Calu3 (cell line): Measurements from ENCODE around the gene USP50. TPM values are rescaled to one million over a fixed set of nuclear protein-coding genes. Genes with fewer than 3 reads are reported as not detected.

Source experiments
- BruUV-seq: library from RNA; stranded (reverse); fragments of 400-500 nt; replicated peaks from 2 replicates; lab custom pipeline; 2021; lab: Mats Ljungman, UMichigan
- CTCF ChIA-PET: fragments of 300-600 bp; sonication (Branson Sonifier 250); formaldehyde crosslinking; loops from one replicate; lab custom pipeline; 2022; ENCODE audit warnings: antibody characterized with exemption; lab: Charles Lee
- DNase-seq: peaks from one replicate; pipeline ENCODE4 v3.0.0; 2022
- H3K27ac Mint-ChIP-seq: one replicate; pipeline ENCODE4 v1.8.0; 2022; ENCODE audit warnings: mixed read lengths; ENCODE audit not compliant: unreplicated experiment
- H3K27me3 Mint-ChIP-seq: one replicate; pipeline ENCODE4 v1.8.0; 2022; ENCODE audit warnings: mixed read lengths; ENCODE audit not compliant: unreplicated experiment
- H3K36me3 Mint-ChIP-seq: one replicate; pipeline ENCODE4 v1.8.0; 2022; ENCODE audit warnings: mild to moderate bottlenecking, moderate library complexity, mixed read lengths; ENCODE audit not compliant: insufficient read depth, unreplicated experiment
- H3K4me1 Mint-ChIP-seq: one replicate; pipeline ENCODE4 v1.8.0; 2022; ENCODE audit warnings: mild to moderate bottlenecking, low read depth, mixed read lengths; ENCODE audit not compliant: unreplicated experiment
- H3K4me3 Mint-ChIP-seq: one replicate; pipeline ENCODE4 v1.8.0; 2022; ENCODE audit warnings: mild to moderate bottlenecking, low read depth, moderate library complexity, mixed read lengths; ENCODE audit not compliant: unreplicated experiment
- H3K9me3 Mint-ChIP-seq: one replicate; pipeline ENCODE4 v1.8.0; 2022; ENCODE audit warnings: low read depth, mixed read lengths; ENCODE audit not compliant: unreplicated experiment
- CTCF ChIP-seq: fragments of 200-600 bp; IDR thresholded peaks from one replicate; pipeline ENCODE4 v1.8.0; 2022; ENCODE audit warnings: antibody characterized with exemption; ENCODE audit not compliant: unreplicated experiment
- intact Hi-C: fragments of 100-400 bp; cut with micrococcal nuclease; formaldehyde crosslinking; loops from one replicate; pipeline ENCODE4 v1.10.0; 2022; ENCODE audit not compliant: unreplicated experiment
- total RNA-seq: library from RNA; stranded (reverse); gene quantifications from 2 replicates; pipeline ENCODE4 v1.2.3, GENCODE V29; 2022

Gene USP50
- total RNA-seq, 1 experiment from 2014 or later, result not detected

DNA sequence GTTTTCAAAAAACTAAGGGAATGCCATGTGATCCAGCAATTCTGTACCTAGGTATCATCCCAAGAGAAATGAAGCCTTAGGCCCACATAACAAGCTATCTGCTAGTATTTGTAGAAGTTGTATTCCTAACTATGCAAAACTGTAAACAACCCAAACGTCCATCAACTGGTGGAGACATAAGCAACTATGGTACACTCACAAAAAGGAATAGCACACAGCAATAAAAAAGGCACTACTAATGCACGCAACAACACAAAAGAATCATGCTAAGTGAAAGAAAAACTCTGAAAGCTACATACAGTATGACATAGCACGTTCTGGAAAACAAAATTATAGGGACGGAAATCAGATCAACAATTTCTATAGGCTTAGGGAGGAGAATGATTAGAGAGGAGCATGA lies 15.3 kb downstream of the USP50 start:
- intact Hi-C loops, result no loop called here
- H3K27me3 Mint-ChIP-seq, result peaks cover 9% of the 10 kb centered on the region
- H3K4me1 Mint-ChIP-seq, result no peaks in the 10 kb centered on the region
- no peak overlapping the region for H3K27ac Mint-ChIP-seq
- no peak for DNase-seq
- H3K9me3 Mint-ChIP-seq, result no peaks in the 10 kb centered on the region
- no TSS peak for BruUV-seq
- H3K36me3 Mint-ChIP-seq, result no peaks in the 10 kb centered on the region
- CTCF ChIA-PET, result no interaction called here
- no peak overlapping the region for H3K4me3 Mint-ChIP-seq
- TF ChIP-seq CTCF, result no peak

GRCh38 chr15:50523851-50524251 lies 22.6 kb downstream of the USP50 start:
- no peaks in the 10 kb centered on the region for H3K4me1 Mint-ChIP-seq
- DNase-seq, result no peak
- CTCF ChIA-PET, result no interaction called here
- intact Hi-C loops, result no loop called here
- H3K27ac Mint-ChIP-seq, result no peak overlapping the region
- no peak overlapping the region for H3K4me3 Mint-ChIP-seq
- no peak for TF ChIP-seq CTCF
- no peaks in the 10 kb centered on the region for H3K36me3 Mint-ChIP-seq
- BruUV-seq, result no TSS peak
- H3K9me3 Mint-ChIP-seq, result no peaks in the 10 kb centered on the region
- no peaks in the 10 kb centered on the region for H3K27me3 Mint-ChIP-seq

DNA sequence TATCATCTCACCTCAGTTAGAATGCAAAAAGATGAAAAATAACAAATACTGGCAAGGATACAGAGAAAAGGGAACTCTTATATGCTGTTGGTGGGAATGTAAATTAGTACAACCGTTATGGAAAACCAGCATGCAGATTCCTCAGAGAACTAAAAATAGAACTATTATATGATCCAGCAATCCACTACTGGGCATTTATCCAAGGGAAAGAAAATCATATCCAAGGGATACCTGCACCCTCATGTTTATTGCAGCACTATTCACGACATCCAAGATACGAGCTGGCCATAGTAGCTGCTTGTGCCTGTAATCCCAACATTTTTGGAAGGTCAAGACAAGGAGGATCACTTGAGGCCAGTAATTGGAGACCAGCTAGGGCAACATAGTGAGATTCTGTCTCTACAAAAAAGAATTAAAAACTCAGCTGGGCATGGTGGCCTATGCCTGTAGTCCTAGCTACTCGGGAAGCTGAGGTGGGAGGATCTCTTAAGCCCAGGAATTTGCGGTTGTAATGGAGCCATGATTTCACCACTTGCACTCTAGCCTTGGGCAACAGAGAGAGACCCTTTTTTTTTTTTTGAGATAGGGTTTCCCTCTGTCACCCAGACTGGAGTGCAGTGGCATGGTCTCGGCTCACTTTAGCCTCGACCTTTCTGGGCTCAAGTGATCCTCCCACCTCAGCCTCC lies 26.6 kb downstream of the USP50 start:
- BruUV-seq, result no TSS peak
- DNase-seq, result no peak
- no peak for TF ChIP-seq CTCF
- no peak overlapping the region for H3K4me3 Mint-ChIP-seq
- no peaks in the 10 kb centered on the region for H3K36me3 Mint-ChIP-seq
- no peak overlapping the region for H3K27ac Mint-ChIP-seq
- no peaks in the 10 kb centered on the region for H3K4me1 Mint-ChIP-seq
- no peaks in the 10 kb centered on the region for H3K9me3 Mint-ChIP-seq
- H3K27me3 Mint-ChIP-seq, result no peaks in the 10 kb centered on the region
- intact Hi-C loops, result no loop called here
- CTCF ChIA-PET, result interaction anchor here (0.7 kb wide), 1 partner anchor 1240 kb away, joined by 3 read pairs; no protein-coding TSS in a partner anchor

DNA sequence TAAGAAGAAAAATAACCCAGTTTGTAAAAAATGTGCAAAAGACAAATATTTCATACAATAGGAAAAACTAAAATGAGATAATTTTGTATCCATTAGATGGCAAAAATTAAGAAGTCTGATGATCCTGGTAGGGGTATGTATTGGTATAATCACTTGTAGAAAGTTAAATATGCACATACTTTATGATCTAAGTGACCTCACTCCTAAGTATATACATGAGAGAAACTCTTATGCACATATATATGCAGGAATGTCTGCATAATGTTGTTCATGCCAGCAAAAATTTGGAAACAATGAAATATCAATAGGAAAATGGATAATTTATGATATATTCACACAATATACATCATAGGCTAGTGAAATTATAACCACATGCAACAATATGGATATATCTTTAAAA lies 33.5 kb downstream of the USP50 start:
- H3K4me3 Mint-ChIP-seq, result no peak overlapping the region
- DNase-seq, result no peak
- BruUV-seq, result no TSS peak
- H3K9me3 Mint-ChIP-seq, result no peaks in the 10 kb centered on the region
- no peak for TF ChIP-seq CTCF
- no peak overlapping the region for H3K27ac Mint-ChIP-seq
- H3K4me1 Mint-ChIP-seq, result no peaks in the 10 kb centered on the region
- intact Hi-C loops, result no loop called here
- H3K36me3 Mint-ChIP-seq, result no peaks in the 10 kb centered on the region
- H3K27me3 Mint-ChIP-seq, result no peaks in the 10 kb centered on the region
- CTCF ChIA-PET, result no interaction called here
